Esophagus (tissue), 2 donors: ENCODE results near the gene MPHOSPH9. TPM values are rescaled to one million over a fixed set of nuclear protein-coding genes. Genes with fewer than 3 reads are reported as not detected.

Experiments used
- H3K27ac ChIP-seq, 2 donors: one replicate each; pipeline ENCODE4 v1.5.1; 2013; ENCODE audit warnings: low read depth in 2 of 2, mild to moderate bottlenecking in 2 of 2, inconsistent platforms in 1 of 2, low read length in 1 of 2, moderate library complexity in 1 of 2
- H3K27me3 ChIP-seq, 2 donors: one replicate each; pipeline ENCODE4 v1.6.1; 2013; ENCODE audit warnings: low read length in 2 of 2, control low read depth in 1 of 2, mild to moderate bottlenecking in 1 of 2; ENCODE audit not compliant: insufficient read depth in 2 of 2, control insufficient read depth in 1 of 2
- H3K36me3 ChIP-seq, 2 donors: one replicate each; pipeline ENCODE4 v1.6.1; 2013; ENCODE audit warnings: low read length in 1 of 2; ENCODE audit not compliant: control insufficient read depth in 2 of 2, insufficient read depth in 2 of 2
- H3K4me1 ChIP-seq, 2 donors: one replicate each; pipeline ENCODE4 v1.6.1; 2013; ENCODE audit warnings: low read length in 1 of 2; ENCODE audit not compliant: control insufficient read depth in 2 of 2, insufficient read depth in 2 of 2
- H3K4me3 ChIP-seq, 2 donors: one replicate each; pipeline ENCODE4 v1.5.1; 2013; ENCODE audit warnings: low read length in 2 of 2, mild to moderate bottlenecking in 2 of 2, low read depth in 1 of 2, moderate library complexity in 1 of 2
- H3K9me3 ChIP-seq, 2 donors: one replicate each; pipeline ENCODE4 v1.6.1; 2013; ENCODE audit warnings: mild to moderate bottlenecking in 2 of 2, low read depth in 1 of 2, low read length in 1 of 2, moderate library complexity in 1 of 2; ENCODE audit not compliant: control insufficient read depth in 2 of 2, insufficient read depth in 1 of 2
- WGBS, 2 donors: extraction: QIAGEN DNeasy Blood & Tissue Kit; methylation state at CpG; one replicate each; pipeline ENCODE4 v1.1.7; 2013; 5-methylcytosine and 5-hydroxymethylcytosine counted together
- polyA plus RNA-seq, 2 donors: library from polyadenylated mRNA; stranded (reverse); fragments of 200-250 nt; gene quantifications; one replicate each; pipeline ENCODE4 v1.2.3, GENCODE V29; 2013
- donor health status: healthy with polysubstance abuse.
- donor health status: Bipolar disorder and iron deficiency.

The MPHOSPH9 gene
- polyA plus RNA-seq, 2 donors: 3.9 to 4.0 TPM

DNA sequence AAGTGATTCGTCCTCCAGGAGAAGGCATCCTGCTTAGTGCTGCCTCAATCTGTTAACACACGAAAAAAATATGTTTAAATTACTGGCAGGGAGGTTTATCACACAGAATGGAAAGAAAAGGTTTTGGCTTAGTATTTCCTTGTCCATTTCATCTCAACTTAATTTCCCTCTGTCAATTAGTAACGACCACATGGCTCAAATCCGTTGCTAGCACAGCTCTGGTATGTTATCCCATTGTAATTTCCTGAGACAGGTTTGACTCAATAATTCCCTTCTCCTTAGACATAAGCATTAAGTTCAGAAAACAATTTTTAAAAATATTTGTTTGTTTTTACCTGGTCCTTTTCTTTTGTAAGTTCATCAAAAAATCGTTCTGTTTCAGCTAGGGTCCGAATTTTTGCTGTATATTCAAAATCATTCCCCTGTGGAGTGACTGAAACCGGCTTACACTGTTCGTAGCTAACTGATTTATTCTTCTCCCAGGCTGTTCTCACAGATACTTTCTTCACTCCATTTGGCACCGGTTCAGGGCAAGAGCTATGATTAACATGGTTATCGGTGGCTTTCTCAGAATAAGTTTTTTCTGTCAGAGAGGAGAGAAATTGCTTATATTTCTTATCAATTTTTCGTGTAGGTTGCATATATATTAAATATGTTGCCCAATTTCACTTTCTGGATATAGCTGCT, 72.0 kb downstream of the MPHOSPH9 start:
- H3K4me1 ChIP-seq: no peaks in the 10 kb centered on the region
- 66 to 72% methylated on average over 11 of the region's 11 CpGs for WGBS, 2 donors
- H3K27ac ChIP-seq: no peak overlapping the region
- H3K9me3 ChIP-seq: no peaks in the 10 kb centered on the region
- H3K36me3 ChIP-seq: no peaks in the 10 kb centered on the region
- no peak overlapping the region for H3K4me3 ChIP-seq
- H3K27me3 ChIP-seq: no peaks in the 10 kb centered on the region

DNA sequence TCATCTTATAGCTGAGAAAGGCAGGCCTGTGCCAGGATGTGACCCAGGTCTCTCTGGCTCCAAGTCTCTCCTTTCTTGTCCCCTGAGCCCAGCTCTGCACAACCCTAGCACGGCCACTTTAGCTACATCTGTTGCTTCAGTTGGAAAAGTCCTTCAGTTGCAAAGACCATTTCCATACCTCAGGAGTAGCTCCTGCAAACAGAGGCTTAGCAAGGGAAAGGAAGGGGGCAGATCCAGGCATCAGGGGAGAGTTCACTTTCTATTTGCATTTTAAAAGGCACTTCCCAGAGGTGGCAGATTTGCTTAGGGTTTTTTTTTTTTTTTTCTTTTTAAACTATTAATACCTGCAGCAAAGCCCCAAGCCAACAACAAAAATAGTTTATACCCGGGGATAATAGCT, 79.0 kb downstream of the MPHOSPH9 start:
- Histone ChIP-seq H3K27ac (no peak overlapping the region), H3K27me3 (no peaks in the 10 kb centered on the region), H3K9me3 (no peaks in the 10 kb centered on the region), H3K36me3 (no peaks in the 10 kb centered on the region), H3K4me1 (peaks cover 0 to 3% of the 10 kb centered on the region in 2 donors), H3K4me3 (no peak overlapping the region)
- WGBS, 2 donors: 72 to 74% methylated on average over 2 of the region's 2 CpGs

DNA sequence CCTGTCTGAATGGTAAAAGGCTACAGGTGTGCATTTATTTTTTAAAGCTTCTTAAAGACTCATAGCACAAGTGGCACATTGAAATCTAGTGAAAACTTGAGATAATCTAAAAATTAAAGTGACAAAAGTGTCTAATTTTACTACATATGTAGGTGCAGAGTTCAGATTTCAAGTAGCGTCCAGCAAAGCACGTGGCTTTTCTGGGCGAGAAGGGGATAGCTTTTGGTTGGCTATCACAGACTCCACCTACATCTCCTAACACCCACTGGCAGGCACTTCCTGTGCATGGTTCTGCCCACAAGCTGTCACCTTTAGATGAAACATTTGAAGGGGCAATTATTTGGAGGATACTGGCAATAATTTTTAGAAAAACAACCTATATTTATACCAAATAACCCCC, 80.1 kb downstream of the MPHOSPH9 start:
- H3K36me3 ChIP-seq: no peaks in the 10 kb centered on the region
- peaks cover 0 to 3% of the 10 kb centered on the region in 2 donors for H3K4me1 ChIP-seq
- no peak overlapping the region for H3K4me3 ChIP-seq
- no peak overlapping the region for H3K27ac ChIP-seq
- WGBS, 2 donors: 73 to 80% methylated on average over 3 of the region's 3 CpGs
- no peaks in the 10 kb centered on the region for H3K27me3 ChIP-seq
- no peaks in the 10 kb centered on the region for H3K9me3 ChIP-seq

DNA sequence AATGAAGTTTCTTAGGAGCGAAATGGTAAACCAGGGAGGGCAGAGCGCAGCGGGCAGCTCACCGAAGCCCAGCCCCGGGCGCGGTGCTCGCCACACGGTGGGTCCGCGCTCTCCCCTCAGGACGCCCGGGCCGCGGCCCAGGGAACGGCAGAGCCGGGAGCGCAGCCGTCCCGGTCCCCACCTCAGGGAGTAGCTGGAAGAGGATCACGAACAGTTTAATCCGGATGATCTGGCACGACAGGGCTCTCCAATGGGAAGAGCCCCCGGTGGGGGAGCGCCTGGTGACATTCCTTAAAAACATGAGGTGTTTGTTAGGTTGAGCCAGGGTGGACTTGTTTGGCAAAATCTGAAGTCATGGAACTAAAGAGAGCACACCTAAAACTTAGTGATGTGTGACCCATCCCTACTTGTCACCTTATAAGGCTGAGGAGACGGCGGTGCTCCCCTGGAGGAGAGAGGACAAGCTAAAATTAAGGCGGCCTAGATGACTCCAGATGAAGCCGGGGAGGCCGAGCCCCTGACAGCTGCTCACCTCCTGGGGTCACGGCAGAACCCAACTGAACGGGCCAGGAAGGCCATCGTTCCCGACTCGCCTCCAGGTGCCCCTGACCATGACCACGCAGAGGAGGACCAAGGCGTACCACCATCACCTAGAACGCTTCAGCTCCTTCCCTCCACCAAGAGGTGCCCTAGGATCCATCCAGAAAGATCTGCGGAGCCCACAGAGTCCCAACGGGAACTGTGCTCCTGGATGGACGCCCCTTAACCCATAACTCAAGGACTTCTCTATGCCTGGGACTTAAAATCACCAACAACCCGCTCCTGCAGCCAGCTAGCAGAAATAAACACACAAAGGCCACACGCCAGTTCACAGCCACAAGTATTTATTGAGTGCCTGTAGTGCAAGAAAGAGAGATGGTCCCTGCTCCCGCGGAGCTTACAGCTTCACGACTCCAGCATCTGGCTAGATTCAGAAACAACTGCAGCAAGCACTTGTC, 81.2 kb downstream of the MPHOSPH9 start:
- H3K27ac ChIP-seq: peak overlapping the region; percentile 71 to 86
- 40 to 41% methylated on average over 46 of the region's 46 CpGs for WGBS, 2 donors
- no peaks in the 10 kb centered on the region for H3K36me3 ChIP-seq

DNA sequence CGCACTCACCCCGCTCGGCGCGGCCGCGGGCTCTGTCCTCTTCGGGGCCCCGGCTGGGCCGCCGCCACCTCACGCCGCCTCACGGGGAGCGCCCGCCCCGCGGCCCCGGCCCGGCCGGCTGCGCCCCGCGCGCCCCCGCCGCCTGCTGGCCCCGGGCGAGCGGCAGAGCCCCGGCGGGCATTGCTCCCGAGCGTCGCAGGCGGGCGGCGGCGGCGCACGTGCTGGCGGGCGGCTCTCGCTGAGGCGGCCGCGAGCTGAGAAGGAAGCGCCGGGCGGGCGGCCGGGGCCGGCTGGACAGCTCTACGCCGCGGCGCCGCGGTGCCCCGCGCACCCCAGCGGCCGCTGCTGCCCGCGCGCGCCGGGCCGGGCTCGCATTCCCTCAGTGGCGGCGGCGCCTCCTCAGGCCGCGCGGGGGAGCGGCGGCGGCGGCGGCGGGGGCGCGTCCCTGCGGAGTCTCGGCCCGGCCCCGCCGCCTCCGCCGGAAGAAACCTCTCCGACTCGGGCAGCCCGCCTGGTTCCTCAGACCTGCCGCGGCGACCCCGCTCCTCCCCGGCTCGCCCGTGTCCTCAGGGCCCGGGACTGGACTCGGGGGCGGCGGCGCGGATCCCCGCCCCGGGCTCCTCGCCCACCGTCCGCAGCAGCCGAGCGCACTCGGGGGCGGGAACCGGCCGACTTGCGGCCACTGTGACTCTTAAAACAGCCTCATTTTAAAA, 82.0 kb downstream of the MPHOSPH9 start, which contains the start of gene PITPNM2:
Gene PITPNM2, minus strand, starts transcription at position 347 of the 713 bp plus-strand sequence. CDS start 116,500 bp downstream, outside the sequence.
- H3K4me3 ChIP-seq: peak within 1 kb of the TSS; percentile 67 to 71

More for the DNA sequence above, 81.2 kb downstream of the MPHOSPH9 start:
- Histone ChIP-seq H3K9me3 (no peaks in the 10 kb centered on the region), H3K27me3 (no peaks in the 10 kb centered on the region), H3K4me3 (peak overlapping the region; percentile 67 to 71), H3K4me1 (peaks cover 0 to 3% of the 10 kb centered on the region in 2 donors)

DNA sequence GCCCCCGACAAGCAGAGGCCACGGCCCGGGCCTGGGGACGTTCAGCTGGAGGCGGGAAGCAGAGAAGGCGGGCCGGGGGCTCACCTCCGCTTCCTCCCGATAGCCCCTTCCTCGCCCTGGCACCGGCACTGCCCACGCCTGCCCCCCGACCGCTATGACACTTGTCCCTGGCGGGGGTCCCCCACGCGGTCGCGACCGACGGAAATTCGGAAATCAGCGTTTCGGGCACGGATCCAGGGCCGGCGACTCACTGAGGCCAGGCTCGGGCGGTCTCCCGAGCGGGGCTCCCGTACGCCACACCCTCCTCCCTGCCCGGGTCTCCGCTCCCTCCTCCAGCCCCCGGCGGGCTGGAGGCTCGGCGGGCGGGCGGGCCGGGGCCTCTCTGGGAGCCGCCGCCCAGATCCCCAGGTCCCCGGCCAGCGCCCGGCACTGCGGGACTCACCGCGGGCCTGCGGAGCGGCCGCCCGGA, 82.6 kb downstream of the MPHOSPH9 start:
- Histone ChIP-seq H3K36me3 (no peaks in the 10 kb centered on the region), H3K9me3 (no peaks in the 10 kb centered on the region), H3K27me3 (no peaks in the 10 kb centered on the region), H3K27ac (peak overlapping the region; percentile 70 to 86), H3K4me3 (peak overlapping the region; percentile 64 to 71), H3K4me1 (peaks cover 0 to 3% of the 10 kb centered on the region in 2 donors)
- WGBS, 2 donors: 1 to 3% methylated on average over 34 to 54 of the region's 54 CpGs

More for the DNA sequence above, 82.0 kb downstream of the MPHOSPH9 start, which contains the start of gene PITPNM2:
- Histone ChIP-seq H3K4me1 (peaks cover 0 to 3% of the 10 kb centered on the region in 2 donors), H3K27ac (peak within 1 kb of the TSS; percentile 71 to 86), H3K36me3 (no peaks in the 10 kb centered on the region), H3K27me3 (no peaks in the 10 kb centered on the region), H3K9me3 (no peaks in the 10 kb centered on the region)
- WGBS, 2 donors: 1% methylated on average over 67 to 119 of the region's 119 CpGs

DNA sequence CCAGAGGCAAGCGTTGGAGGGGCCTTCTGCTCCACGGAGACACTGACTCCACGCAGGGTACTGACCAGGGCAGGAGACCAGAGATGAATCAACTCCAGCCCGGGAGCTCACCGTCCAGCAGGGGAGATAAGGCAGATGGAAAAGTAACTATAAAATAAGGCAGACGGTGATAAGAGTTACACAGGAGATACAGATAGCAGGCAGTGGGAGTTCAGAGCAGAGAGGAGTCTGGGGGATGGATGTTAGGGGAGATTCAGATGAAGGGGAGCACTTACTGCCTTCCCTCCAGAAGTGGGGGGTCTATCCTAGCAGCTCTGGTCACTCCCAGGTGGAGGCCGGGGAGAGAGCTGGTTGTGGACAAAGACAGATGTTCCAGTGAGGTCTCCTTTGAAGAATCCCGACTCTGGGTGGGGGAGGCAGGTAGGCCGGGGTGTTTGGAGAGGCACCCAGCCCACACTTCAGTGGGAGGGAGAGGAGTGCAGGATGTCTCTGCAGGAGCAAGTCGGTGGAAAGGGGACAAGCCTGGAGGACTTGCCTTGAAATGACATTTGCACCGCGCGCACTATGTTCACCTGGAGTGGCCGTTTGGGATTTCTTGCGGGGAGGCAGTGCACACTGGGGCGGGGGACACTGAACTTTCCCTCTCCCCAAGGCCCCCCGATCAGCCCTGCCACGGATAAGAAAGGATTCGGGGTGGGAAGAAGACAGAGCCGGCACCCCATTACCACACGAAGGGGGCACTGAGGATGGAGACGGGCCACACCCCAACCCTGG, 83.3 kb downstream of the MPHOSPH9 start:
- H3K4me1 ChIP-seq: peaks cover 0 to 3% of the 10 kb centered on the region in 2 donors
- 40 to 51% methylated on average over 21 to 22 of the region's 22 CpGs for WGBS, 2 donors

DNA sequence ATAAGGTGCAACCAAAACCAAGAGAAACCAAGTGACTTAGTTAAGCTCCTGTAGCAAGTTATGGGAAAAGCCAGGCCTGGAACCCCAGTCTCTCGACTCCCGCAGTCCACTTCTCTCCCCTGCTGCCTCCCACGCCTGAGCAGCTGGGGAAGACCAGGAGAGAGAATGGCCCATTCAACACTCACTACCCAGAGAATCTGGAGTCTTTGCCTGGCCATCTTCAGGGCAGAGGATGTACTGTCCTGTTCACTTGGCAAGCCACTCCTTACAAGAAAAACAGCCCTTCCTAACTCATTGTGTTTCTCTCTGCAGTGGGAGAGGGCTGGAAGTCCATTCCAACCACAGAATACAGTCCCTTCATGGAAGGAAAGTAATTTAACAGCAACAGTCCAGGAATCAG, 83.9 kb downstream of the MPHOSPH9 start:
- Histone ChIP-seq H3K36me3 (no peaks in the 10 kb centered on the region), H3K27ac (peak overlapping the region; percentile 28 to 36), H3K27me3 (no peaks in the 10 kb centered on the region), H3K4me1 (peaks cover 0 to 3% of the 10 kb centered on the region in 2 donors), H3K4me3 (no peak overlapping the region), H3K9me3 (no peaks in the 10 kb centered on the region)
- 77 to 93% methylated on average over 3 of the region's 3 CpGs for WGBS, 2 donors

More for the DNA sequence above, 83.3 kb downstream of the MPHOSPH9 start:
- no peaks in the 10 kb centered on the region for H3K27me3 ChIP-seq
- peak overlapping the region; percentile 70 to 86 for H3K27ac ChIP-seq
- H3K9me3 ChIP-seq: no peaks in the 10 kb centered on the region
- no peaks in the 10 kb centered on the region for H3K36me3 ChIP-seq
- H3K4me3 ChIP-seq: peak overlapping the region; percentile 64 to 71
